Pons (tissue), 1 donor: Measurements from ENCODE around the gene CD101.

ENCODE experiments used
- DNase-seq: peaks from one replicate; pipeline ENCODE4 v3.0.0-alpha.2; 2016; ENCODE audit warnings: low spot score

Gene CD101

DNA sequence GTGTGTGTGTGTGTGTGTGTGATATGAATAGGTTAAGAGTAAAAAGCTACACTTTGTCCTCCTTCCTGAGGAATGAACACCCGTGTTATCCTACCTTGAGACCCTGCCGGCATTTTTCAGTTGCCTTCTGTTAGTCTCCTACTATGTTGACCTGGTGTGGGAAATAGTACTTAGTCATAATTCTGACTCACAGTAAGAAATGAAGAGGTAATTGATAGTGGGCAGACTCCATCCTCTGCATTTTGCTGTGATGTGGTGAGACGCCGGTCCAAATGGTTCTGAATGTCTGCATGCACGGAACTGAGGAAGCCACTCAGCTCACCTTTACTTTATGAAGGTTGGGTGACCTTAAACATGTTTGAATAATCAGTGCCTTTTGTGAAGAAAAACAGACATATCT is 12.6 kb downstream of the CD101 start:
- DNase-seq = no peak

DNA sequence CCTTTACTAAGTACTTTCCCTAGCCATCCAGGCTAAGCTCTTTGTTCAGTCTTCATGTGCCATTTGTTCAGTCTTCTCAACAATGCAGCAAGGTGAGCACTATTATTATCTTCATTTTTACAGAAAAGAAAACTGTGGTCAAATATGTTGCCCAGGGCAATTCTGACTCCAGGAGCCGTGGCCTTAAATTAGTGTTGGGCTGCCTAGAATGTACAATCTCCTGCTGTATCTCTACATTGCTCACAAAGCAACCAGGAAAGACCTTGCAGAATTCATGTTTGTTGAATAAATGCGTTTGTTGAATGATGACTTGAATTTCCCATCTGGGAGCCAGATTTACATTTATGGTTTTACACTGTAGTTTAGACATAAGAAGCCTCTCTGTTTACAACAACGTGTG is 14.2 kb downstream of the CD101 start:
- no peak for DNase-seq

DNA sequence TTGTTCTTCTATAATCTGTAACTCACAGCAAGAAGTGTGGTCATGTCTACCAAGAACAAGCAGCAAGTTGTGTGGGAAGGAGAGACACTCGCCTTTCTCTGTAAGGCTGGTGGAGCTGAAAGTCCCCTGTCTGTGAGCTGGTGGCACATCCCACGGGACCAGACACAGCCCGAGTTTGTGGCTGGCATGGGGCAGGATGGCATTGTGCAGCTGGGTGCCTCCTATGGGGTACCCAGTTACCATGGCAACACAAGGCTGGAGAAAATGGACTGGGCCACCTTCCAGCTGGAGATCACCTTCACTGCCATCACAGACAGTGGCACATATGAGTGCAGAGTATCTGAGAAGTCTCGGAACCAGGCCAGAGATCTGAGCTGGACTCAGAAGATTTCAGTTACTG is 15.5 kb downstream of the CD101 start:
- DNase-seq = no peak

DNA sequence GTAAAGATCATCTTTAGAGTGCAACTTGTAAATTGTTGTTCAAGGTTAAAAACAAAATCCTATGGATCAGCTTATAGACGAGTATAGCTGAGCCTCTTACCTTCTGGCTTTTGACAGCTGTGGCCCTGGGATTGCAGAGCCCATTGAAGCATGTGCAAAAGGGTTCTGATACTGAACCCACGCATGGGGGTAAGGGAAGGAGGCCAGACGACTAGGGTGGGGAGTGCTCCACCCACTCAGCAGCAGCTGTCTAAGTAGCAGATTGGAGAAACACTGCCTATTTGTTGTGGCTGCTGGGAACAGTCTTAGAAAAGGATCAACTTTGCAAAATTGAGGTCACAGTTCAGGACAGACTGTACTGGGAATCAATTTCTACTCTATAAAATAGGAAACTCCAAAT is 16.1 kb downstream of the CD101 start:
- no peak for DNase-seq

DNA sequence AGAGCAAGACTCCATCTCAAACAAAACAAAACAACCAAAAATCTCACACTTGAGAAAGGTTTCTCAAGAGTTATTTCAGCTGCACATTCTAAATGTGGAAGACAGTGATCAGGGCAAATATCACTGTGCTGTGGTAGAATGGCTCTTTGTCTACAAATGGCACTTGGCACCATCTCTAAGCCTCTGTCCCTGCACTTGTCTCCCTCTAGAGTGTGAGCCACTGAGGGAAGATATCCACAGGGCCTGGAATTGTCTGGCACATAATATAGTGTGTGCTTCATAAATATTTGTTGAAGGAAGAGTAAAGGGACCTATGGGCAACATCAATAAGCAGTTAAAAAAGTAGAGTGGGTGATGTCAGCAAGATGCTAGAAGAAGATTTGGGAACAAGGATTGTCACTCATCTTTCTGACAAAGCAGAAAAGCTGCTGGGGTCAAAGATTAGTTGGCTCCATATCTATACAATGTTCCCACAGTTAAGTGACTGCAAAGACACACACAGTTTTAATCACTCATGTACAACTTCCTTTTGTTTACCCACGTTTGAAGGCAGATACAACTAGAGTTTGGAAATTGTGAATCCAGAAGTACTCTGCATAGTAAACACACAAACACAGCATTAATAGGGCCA is 19.1 kb downstream of the CD101 start:
- DNase-seq = peak; percentile 85

DNA sequence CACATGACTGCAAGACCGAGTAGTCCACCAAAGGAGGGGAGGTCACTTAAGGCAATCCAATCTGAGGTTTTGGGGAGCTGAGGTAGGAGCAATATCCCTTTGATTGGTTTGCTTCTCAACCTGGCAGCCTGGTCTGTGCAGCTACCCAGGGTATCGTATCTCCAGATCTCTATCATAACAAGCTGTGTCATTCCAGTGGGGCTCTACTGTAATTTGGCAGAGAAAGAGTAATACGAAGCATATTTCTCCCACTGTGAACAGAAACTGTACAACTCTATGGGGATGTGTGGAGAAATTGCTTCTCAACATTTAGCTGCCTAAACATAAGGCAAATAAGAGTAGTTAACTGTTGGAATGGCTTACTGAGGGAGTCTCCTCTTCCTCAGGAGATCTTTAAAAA is 20.6 kb downstream of the CD101 start:
- no peak for DNase-seq

DNA sequence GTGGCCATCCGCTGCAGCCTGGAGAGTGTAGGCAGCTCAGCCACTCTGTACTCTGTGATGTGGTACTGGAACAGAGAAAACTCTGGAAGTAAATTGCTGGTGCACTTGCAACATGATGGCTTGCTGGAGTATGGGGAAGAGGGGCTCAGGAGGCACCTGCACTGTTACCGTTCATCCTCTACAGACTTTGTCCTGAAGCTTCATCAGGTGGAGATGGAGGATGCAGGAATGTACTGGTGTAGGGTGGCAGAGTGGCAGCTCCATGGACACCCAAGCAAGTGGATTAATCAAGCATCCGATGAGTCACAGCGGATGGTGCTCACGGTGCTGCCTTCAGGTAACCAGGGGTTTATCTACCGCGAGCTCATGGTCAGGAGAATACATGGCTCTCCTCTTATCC is 24.0 kb downstream of the CD101 start:
- no peak for DNase-seq

DNA sequence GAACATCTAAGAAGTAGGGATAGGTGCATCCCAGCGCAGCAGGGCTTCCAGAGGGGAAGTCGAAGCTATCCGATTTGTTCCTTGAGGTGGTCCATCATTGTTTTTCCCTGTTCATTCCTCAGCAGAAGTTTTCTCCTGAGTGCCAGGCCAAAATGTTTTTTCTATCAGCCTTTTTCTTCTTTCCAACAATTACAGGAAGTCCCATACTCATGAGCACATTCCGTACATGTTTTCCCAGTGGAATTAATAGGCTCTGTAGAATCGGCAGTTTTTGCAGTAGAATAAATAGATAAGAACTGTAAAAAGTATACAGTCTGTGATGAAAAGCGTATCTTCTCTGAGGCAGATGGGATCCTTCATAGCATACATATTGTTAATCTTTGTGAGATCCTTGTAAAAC is 24.8 kb downstream of the CD101 start:
- DNase-seq = no peak

DNA sequence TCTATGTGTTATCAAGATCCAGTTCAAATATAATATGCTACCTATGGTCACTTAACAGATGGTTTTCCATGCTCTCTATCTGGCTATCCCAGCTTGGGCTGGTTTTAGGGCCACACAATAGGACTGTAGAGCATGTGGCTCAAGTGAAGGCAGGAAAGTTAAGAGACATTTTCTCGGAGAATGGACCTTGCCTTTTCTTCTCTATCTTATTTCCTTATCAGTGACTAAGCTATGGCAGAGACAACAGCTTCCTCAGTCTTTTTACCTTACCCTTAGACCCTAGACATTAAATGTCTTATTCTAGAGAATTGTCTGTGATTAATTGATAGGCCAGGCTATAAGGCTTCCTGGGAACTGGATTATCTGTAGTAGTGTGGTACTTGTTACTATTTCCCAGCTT is 28.1 kb downstream of the CD101 start:
- no peak for DNase-seq

DNA sequence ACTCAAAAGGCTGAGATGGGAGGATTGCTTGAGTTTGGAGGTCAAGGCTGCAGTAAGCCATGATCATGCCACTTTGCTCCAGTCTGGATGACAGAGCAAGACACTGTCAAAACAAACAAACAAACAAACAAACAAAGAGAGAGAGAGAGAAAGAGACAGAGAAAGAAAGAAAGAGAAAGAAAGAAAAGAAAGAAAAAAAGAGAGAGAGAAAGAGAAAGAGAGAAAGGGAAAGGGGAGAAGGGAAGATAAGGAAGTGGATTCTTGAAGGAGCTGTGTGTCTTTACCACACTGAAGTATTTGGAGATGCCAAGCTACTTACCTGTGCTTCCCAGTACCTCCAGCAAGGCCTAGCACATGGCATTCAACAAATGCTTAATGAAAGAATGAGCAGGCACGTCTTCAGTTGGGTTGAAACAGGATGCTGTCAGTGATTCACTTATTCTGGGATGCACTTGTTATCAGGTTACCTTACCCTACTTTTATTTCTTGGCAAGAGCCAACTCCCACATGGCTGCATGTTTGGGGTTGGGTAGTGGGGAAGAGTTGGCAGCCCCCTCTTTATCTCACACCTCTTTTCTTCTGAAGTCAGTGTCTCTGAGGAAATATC is 28.8 kb downstream of the CD101 start:
- no peak for DNase-seq

DNA sequence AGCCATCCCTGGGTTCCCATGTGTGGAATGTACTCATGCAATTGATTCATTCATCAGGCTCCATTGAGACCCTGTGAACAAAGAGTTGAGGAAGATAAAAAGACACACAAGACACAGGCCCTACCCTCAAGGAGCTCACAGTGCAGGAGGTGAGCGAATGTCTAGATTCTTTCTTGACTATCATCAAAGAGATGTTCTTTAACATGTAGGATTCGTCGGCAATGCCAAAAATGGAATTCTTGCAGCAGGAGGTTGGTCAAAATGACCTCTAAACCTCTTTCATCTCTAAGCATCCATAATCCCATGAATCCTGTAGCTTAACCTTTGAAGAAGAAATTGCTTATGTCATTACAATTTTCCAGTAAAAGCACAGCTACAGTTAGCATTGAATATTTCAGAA is 30.7 kb downstream of the CD101 start:
- DNase-seq = no peak

DNA sequence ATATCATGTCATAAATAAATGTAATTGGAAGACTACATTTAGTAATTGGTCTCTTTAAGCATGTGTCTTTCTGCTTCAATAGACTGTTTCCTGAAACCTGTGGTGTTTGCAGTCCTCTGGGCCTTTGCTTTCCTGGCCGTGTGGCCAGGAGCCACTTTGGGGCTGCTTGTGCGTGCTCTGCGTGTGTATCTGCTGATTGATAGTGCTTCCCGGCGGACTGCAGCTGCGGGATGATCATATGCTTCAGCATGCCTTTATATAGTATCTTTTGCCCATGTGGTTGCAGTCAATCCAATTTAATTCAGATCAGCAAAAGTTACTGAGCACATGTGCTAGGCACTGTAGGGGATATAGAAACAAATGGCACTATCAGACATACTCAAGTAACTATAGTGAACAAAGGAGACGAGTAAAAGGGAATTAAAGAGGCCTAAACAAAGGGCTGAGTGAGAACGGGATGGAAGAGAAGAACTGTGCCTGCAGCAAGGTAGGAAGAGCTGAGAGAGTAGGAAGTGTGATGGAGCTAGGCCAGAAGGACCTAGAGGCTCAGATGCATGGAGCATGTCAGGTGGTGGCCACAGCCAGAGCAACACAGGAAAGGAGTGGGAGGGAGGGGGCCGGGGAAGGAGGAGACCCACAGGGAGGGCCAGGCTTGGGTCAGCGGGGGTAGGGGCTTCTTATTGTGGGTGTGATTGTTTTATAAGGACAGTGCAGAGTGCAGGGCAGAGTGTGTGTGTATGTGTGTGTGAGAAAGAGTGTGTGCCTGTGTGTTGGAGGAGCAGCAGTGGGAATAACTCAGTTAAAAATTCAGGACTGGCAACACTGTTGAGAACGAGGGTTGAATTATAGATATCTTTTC is 31.4 kb downstream of the CD101 start:
- no peak for DNase-seq

DNA sequence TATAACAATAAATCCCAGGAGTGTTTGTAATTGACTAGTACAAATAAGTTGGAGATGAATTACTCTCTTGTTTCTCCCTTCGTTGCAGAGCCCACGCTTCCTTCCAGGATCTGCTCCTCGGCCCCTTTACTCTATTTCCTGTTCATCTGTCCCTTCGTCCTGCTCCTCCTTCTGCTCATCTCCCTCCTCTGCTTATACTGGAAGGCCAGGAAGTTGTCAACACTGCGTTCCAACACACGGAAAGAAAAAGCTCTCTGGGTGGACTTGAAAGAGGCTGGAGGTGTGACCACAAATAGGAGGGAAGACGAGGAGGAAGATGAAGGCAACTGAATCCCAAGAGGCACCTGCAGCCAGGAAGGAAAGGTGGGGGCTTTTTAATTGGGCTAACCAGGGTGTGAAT is 32.2 kb downstream of the CD101 start:
- DNase-seq = no peak

DNA sequence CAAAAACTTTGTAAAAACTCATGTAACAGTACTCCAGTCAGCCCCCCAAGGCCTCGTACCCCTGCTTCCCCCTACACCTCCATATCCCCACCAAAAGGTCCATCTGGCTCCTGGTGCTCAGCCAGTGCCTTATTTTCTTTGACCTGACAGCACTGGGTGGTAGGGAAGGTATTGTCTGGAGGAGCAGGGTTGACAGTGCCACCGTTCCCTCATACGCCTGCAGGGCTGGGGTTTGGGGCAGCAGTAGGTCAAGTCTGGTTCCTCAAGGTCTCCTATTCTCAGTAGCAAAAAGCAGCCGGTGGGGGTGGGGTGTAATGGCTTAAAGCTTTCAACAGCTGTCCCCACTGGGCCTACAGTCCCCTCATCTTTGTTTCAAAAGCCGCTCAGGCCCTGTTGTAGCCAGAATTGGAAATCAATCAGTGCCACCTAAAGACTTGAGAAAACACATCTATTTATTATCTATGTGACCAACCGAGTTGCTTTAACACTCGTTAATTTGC is 33.3 kb downstream of the CD101 start:
- DNase-seq = no peak

DNA sequence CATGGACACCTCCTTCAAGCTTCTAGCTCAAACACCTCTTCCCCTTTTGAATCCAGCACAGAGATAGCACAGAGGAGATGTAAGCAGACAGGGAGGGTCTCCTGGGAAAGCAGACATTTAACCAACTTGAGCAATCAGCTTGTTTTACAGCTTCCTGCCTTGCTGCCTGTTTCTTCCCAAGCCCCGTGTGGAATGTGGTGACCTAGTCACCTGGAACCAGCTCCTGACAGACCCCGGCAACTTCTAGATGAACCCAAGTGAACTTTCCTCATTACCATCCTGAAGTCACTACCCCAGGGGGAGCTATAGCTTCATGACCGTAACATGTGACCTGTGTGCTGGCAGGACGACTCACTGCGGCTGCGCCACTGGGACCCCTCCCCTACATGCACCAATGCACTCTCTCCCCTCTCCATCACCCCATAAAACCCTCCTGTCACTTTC is 34.5 kb downstream of the CD101 start:
- no peak for DNase-seq

DNA sequence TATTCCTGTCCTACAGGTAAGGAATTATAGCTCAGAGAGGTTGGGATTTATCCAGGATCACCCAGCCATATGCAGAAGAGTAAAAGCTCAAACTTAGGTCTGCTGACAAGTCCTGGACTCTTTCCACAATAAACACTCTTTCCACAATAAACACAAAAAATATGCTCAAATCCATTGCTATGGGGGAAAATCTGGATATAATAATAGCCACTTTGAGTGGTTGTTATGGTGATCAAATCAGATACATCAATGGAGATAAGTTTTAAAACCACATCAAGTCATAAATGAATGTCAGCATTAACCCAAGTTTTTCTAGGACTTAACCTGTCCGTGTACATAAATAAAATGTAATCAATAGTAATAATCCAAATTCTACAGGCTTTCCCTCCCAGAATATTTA is 36.2 kb downstream of the CD101 start:
- no peak for DNase-seq

DNA sequence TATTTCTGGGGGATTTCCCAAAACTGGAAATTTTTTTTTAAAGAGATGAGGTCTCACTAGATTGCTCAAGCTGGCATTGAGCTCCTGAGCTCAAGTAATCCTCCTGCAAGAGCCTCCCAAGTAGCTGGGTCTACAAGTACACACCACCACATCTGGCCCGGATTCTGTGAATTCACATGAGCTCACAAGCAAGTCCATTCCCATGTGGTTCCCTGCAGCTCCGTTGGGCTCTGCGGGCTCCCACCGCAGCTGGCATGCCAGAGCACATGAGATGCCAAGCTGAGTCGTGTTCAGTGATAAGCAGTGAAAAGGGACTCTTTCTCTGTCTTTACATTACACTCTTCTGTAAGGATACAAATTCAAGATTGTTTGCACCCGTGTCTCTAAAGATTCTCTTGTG is 36.7 kb downstream of the CD101 start:
- DNase-seq = no peak

DNA sequence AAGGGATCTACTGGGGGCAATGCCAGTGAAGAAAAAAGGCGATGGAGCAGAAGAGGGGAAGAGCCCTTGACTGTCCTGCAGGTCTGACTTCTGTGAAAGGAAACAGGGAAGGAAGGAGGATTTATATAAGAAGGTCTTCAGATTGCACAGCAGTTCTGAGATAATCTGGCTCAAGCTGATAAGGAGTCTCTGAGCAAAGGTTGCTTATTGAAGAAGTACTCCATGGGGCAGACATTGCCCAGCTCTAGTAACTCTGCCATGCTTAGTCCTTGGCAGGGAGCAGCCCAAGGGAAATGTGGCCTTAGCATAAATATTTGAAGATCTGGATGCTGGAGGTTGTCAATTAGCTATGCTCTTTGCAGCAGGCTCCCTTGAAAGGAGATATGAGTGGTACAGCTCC is 42.7 kb downstream of the CD101 start:
- DNase-seq = no peak

DNA sequence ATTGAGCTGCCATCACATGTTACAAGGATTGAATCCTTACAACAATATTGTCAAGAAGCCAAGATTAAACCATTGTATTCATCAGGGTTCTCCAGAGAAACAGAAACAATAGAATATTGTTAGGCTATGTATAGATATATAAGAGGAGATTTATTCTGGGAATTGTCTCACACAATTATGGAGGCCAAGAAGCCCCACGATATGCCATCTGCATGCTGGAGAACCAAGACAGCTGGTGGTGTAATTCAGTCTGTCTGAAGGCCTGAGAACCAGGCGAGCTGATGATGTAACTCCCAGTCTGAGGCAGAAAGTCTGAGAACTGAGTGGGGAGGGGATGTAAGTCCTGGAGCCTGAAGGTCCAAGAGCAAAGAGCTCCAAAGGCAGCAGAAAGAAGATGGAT is 44.1 kb downstream of the CD101 start:
- DNase-seq = no peak

DNA sequence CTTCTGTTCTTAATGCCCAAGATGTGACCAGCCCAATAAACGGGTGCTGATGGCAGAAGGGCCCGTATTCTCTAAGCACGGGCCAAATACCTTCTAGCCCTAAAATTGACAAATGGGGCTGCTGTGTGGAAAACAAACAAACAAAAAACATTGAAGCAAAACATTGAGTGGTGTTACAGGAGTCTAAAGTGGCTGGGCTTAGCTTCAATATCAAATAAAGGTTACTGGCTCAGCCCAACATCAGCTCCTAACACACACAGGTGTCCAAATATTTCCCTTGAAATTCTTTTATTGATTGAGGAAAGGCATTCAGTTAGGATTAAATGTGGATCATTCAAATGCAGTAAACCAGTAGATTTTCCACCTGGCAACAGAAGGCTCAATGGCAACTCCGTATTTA is 45.2 kb downstream of the CD101 start:
- no peak for DNase-seq

DNA sequence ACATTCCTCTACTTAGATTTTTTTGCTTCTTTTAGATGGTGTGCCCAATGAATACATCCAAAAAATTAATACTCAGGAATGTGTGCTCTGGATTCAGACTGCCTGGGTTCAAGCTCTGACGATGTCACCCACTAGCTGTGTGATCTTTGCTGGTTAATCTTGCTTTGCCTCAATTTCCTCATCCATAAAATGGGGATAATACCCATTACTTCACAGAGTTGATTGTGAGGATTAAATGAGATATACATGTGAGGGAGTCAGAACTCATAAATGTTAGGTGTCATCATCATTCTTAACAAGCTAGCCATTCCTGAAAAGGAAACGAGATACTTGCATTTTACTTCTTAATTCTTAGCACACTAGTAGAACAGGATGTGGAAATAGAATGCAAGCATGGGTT is 45.7 kb downstream of the CD101 start:
- no peak for DNase-seq

DNA sequence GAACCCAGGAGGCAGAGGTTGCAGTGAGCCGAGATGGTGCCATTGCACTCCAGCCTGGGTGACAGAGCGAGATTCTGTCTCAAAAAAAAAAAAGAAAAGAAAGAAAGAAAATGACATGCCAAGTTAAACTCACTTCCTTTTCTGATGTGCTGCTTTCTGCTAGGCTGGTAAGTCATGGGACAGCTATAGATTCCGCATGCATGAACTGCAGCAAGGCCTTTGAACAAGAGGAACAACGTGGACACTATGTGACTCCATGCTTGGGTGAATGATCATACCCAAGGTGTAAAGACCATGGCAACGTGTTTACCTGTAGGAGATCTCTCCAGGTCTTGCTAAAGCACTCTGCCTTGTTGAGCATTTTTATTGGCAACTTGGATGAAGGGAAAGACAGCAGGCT is 48.3 kb downstream of the CD101 start:
- peak; percentile 52 for DNase-seq
